GM18873 (cell line): ENCODE data around the gene CLCNKB.
"Not testable (repeated sequence)": the region's sequence is repeated elsewhere in the genome, so short reads cannot be mapped to it uniquely, and the experiment has no call there.

ENCODE experiments used
- ATAC-seq: cut with Tn5 transposase; IDR thresholded peaks from one replicate; pipeline ENCODE4 v1.9.1; 2021; ENCODE audit warnings: mild to moderate bottlenecking, moderate library complexity, moderate number of reproducible peaks; ENCODE audit not compliant: unreplicated experiment, low FRiP score

Gene CLCNKB

GRCh38 chr1:16055613-16056520, 12.3 kb downstream of the CLCNKB start:
- no peak for ATAC-seq

- ATAC-seq: not testable (repeated sequence)
Observed at GRCh38 chr1:16056521-16056912, 12.9 kb downstream of the CLCNKB start.

- not testable (repeated sequence) for ATAC-seq
Observed at GRCh38 chr1:16057314-16057915, 13.8 kb downstream of the CLCNKB start.

GRCh38 chr1:16058394-16059120, 15.0 kb downstream of the CLCNKB start:
- ATAC-seq: not testable (repeated sequence)

- ATAC-seq: no peak
Observed at GRCh38 chr1:16061266-16061665, 17.7 kb downstream of the CLCNKB start.

- not testable (repeated sequence) for ATAC-seq
Observed at GRCh38 chr1:16061989-16062686, 18.6 kb downstream of the CLCNKB start.

GRCh38 chr1:16062687-16063075, 19.1 kb downstream of the CLCNKB start:
- ATAC-seq: not testable (repeated sequence)

- no peak for ATAC-seq
Observed at GRCh38 chr1:16063226-16063829, 19.7 kb downstream of the CLCNKB start.

GRCh38 chr1:16063921-16064320, 20.3 kb downstream of the CLCNKB start:
- ATAC-seq: no peak

GRCh38 chr1:16064536-16065268, 21.1 kb downstream of the CLCNKB start:
- no peak for ATAC-seq

GRCh38 chr1:16065269-16065576, 21.6 kb downstream of the CLCNKB start:
- ATAC-seq: no peak

GRCh38 chr1:16066245-16066644, 22.7 kb downstream of the CLCNKB start:
- ATAC-seq: no peak

- ATAC-seq: no peak
Observed at GRCh38 chr1:16067127-16067768, 23.7 kb downstream of the CLCNKB start.

- no peak for ATAC-seq
Observed at GRCh38 chr1:16067933-16068332, 24.4 kb downstream of the CLCNKB start.

GRCh38 chr1:16068356-16069270, 25.0 kb downstream of the CLCNKB start:
- ATAC-seq: no peak

- ATAC-seq: no peak
Observed at GRCh38 chr1:16070640-16071355, 27.2 kb downstream of the CLCNKB start.

- no peak for ATAC-seq
Observed at GRCh38 chr1:16071614-16072013, 28.0 kb downstream of the CLCNKB start.

- no peak for ATAC-seq
Observed at GRCh38 chr1:16072095-16072494, 28.5 kb downstream of the CLCNKB start.
